HG03196 (cell line): ENCODE data around the gene EYS.
"Not testable (repeated sequence)": the region's sequence is repeated elsewhere in the genome, so short reads cannot be mapped to it uniquely, and the experiment has no call there.

ENCODE experiments used
- ATAC-seq: cut with Tn5 transposase; IDR thresholded peaks from one replicate; pipeline ENCODE4 v1.9.1; 2021; ENCODE audit not compliant: unreplicated experiment

Gene EYS

GRCh38 chr6:64085126-64085525 lies 1621.9 kb downstream of the EYS start:
- no peak for ATAC-seq

- no peak for ATAC-seq
Observed at GRCh38 chr6:64084185-64084663, 1622.8 kb downstream of the EYS start.

GRCh38 chr6:64083261-64083660 lies 1623.8 kb downstream of the EYS start:
- ATAC-seq = no peak

GRCh38 chr6:64081453-64081852 lies 1625.6 kb downstream of the EYS start:
- ATAC-seq = no peak

GRCh38 chr6:64074981-64075380 lies 1632.0 kb downstream of the EYS start:
- no peak for ATAC-seq

- ATAC-seq = no peak
Observed at GRCh38 chr6:64072686-64073085, 1634.3 kb downstream of the EYS start.

GRCh38 chr6:64064919-64065318 lies 1642.1 kb downstream of the EYS start:
- no peak for ATAC-seq

GRCh38 chr6:64062960-64063683 lies 1643.9 kb downstream of the EYS start:
- ATAC-seq = no peak

GRCh38 chr6:64054861-64055260 lies 1652.2 kb downstream of the EYS start:
- no peak for ATAC-seq

GRCh38 chr6:64050590-64050989 lies 1656.4 kb downstream of the EYS start:
- no peak for ATAC-seq

- ATAC-seq = no peak
Observed at GRCh38 chr6:64049736-64050135, 1657.3 kb downstream of the EYS start.

- ATAC-seq = no peak
Observed at GRCh38 chr6:64046746-64047208, 1660.2 kb downstream of the EYS start.

GRCh38 chr6:64041373-64041772 lies 1665.7 kb downstream of the EYS start:
- no peak for ATAC-seq

- no peak for ATAC-seq
Observed at GRCh38 chr6:64040113-64040512, 1666.9 kb downstream of the EYS start.

- ATAC-seq = no peak
Observed at GRCh38 chr6:64037427-64037826, 1669.6 kb downstream of the EYS start.

GRCh38 chr6:64034910-64035655 lies 1671.9 kb downstream of the EYS start:
- no peak for ATAC-seq

- no peak for ATAC-seq
Observed at GRCh38 chr6:64034291-64034690, 1672.7 kb downstream of the EYS start.

- not testable (repeated sequence) for ATAC-seq
Observed at GRCh38 chr6:64030950-64031618, 1675.9 kb downstream of the EYS start.

- ATAC-seq = no peak
Observed at GRCh38 chr6:64023693-64024092, 1683.3 kb downstream of the EYS start.

- no peak for ATAC-seq
Observed at GRCh38 chr6:64014595-64014994, 1692.4 kb downstream of the EYS start.

- no peak for ATAC-seq
Observed at GRCh38 chr6:64013011-64013410, 1694.0 kb downstream of the EYS start.
